ENCODE measurements around the gene TMEM53. TPM values are rescaled to one million over a fixed set of nuclear protein-coding genes. Genes with fewer than 3 reads are reported as not detected.

Gene TMEM53
- total and polyA plus RNA-seq, 5 donors = 12.0 to 16.8 (median 13.3) TPM

DNA sequence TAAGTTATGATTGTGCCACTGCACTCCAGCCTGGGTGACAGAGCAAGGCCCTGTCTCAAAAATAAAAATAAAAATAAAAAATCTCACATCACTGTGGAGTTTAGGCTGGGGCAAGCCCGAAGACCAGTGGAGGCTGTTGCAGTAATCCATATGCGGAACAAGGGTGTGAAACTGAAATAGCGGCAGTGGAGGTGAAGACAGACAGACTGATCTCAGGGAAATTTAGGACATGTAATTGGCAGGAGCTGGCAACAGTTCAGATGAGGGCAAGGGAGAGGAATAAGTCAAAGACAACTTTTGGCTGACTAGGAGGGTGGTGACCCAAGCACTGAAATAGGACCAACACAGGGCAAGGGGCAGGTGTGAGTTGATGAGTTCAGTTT, 8.6 kb upstream of the TMEM53 start:
- Histone ChIP-seq H3K27me3 (ENCODE audit: control insufficient read depth, insufficient read depth) (no peaks in the 10 kb centered on the region), H3K27ac (ENCODE audit: low read length) (no peak overlapping the region), H3K4me1 (ENCODE audit: control insufficient read depth, insufficient read depth, low read length) (peaks cover 5% of the 10 kb centered on the region), H3K9me3 (ENCODE audit: control insufficient read depth, low read length) (no peaks in the 10 kb centered on the region), H3K4me3 (ENCODE audit: low read length) (no peak overlapping the region)
- DNase-seq = no peak
- no peak for ATAC-seq
- intact Hi-C loops (cut with DNase I) = no loop called here
- WGBS = 67% methylated on average over 3 of the region's 3 CpGs

DNA sequence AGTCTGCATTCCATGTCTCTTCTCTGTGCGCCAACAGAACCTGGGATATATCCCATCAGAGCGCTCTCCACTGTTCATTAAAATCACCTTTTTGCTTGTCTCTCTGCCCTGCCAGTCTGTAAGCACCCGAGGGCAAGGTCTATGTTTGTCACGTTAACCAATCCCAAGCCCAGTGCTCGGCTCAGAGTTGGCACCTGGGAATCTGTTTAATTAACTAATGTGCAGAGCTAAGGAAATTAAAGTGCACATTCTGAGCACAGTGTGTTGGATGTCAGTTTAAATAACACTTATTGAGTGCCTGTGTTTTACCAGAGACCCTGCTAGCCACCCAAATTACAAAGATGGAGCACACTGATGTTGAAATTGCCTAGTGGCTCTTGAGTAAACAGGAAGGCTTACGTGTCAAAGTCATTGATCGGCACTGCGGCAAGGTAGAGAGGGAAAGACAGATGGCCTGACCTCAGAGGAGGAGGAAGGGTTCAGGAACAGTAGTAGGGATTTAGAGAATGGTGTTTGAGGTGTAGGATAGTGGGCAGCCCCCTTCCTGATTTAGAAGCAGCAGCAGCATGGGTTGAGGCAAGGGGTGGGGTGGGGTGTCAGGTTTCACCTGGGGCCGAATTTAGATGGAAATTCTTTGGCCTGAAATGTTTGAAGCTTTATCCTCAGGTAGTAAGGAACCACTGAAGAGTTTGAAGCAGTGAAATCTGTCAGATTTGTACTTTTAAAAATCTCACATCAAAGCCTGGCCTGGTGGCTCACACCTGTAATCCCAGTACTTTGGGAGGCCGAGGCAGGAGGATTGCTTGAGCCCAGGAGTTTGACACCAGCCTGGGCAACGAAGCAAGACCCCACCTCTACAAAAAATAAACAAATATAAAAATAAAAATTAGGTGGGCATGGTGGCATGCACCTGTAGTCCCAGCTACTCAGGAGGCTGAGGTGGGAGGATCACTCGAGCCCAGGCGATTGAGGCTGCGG, 7.9 kb upstream of the TMEM53 start:
- H3K9me3 ChIP-seq (ENCODE audit: control insufficient read depth, low read length) = no peaks in the 10 kb centered on the region
- ATAC-seq (no peak), DNase-seq (no peak)
- no peaks in the 10 kb centered on the region for H3K27me3 ChIP-seq (ENCODE audit: control insufficient read depth, insufficient read depth)
- no peak overlapping the region for H3K27ac ChIP-seq (ENCODE audit: low read length)
- no peak overlapping the region for H3K4me3 ChIP-seq (ENCODE audit: low read length)
- 82% methylated on average over 14 of the region's 14 CpGs for WGBS
- intact Hi-C loops (cut with DNase I) = no loop called here
- peaks cover 5% of the 10 kb centered on the region for H3K4me1 ChIP-seq (ENCODE audit: control insufficient read depth, insufficient read depth, low read length)

DNA sequence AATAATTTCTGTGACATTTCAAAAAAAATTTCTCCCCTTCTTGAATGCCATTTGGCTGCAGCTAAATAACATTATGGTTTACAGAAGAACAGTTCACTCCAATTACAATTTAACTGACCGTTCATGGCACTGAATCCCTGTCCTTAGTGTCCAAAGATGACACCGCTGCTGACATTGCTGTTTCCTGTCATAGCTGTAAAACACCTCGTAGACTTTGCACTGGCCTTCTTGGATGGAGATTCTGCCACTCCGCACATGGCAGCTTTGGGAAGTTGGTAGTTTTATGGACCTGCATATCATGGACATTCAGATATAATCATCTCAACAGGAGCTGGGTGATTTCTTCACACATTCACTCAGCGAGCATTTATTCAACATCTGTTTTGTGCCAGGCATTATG, 5.2 kb upstream of the TMEM53 start:
- no peaks in the 10 kb centered on the region for H3K9me3 ChIP-seq (ENCODE audit: control insufficient read depth, low read length)
- H3K27me3 ChIP-seq (ENCODE audit: control insufficient read depth, insufficient read depth) = no peaks in the 10 kb centered on the region
- intact Hi-C loops (cut with DNase I) = no loop called here
- peaks cover 9% of the 10 kb centered on the region for H3K4me1 ChIP-seq (ENCODE audit: control insufficient read depth, insufficient read depth, low read length)
- WGBS = 90% methylated on average over 5 of the region's 5 CpGs
- ATAC-seq = no peak
- DNase-seq = no peak
- H3K4me3 ChIP-seq (ENCODE audit: low read length) = no peak overlapping the region
- no peak overlapping the region for H3K27ac ChIP-seq (ENCODE audit: low read length)

DNA sequence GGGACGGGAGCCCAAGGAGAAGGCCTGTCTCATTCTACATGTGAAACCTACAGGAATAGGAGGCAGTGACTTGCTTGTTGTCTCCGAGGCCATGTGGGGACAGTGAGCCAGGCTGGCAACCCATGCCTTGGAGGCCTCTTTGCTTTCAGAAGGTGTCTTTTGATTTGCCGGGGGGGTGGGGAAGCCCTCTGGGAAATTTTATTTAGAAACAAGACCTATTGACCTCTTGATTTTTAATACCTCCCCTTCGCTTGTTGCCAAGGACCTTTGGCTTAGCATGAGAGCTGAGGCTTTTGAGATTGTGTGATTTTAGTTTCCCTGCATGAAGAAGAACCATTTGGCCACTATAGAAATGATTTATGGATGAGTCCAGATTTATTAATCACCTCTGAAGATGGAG, 4.3 kb upstream of the TMEM53 start:
- ATAC-seq = no peak
- no peak for DNase-seq
- Histone ChIP-seq H3K4me1 (ENCODE audit: control insufficient read depth, insufficient read depth, low read length) (peaks cover 9% of the 10 kb centered on the region), H3K27ac (ENCODE audit: low read length) (peak overlapping the region; percentile 43), H3K4me3 (ENCODE audit: low read length) (no peak overlapping the region), H3K27me3 (ENCODE audit: control insufficient read depth, insufficient read depth) (no peaks in the 10 kb centered on the region), H3K9me3 (ENCODE audit: control insufficient read depth, low read length) (no peaks in the 10 kb centered on the region)
- WGBS = 63% methylated on average over 4 of the region's 4 CpGs
- intact Hi-C loops (cut with DNase I) = no loop called here

DNA sequence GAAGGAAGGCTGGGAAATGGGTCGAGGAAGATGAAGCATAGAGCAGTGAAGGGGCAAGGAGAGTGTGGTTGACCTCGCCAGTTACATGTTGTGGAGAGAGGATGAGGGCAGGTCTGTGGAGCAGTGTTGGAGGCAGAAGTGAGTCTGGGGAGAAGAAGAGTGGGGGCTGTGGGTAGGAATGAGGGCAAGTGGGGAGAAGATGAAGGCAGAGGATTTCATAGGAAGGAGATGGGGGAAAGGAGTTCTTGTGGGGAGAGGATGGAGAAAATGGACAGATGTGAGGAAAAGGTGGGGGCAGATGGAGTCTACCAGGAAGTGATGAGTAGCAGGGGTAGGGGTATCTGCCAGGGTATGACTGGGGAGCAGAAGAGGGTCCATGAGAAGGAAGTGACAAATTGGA, 3.8 kb upstream of the TMEM53 start:
- WGBS = 95% methylated on average over 2 of the region's 2 CpGs
- H3K4me3 ChIP-seq (ENCODE audit: low read length) = no peak overlapping the region
- intact Hi-C loops (cut with DNase I) = no loop called here

DNA sequence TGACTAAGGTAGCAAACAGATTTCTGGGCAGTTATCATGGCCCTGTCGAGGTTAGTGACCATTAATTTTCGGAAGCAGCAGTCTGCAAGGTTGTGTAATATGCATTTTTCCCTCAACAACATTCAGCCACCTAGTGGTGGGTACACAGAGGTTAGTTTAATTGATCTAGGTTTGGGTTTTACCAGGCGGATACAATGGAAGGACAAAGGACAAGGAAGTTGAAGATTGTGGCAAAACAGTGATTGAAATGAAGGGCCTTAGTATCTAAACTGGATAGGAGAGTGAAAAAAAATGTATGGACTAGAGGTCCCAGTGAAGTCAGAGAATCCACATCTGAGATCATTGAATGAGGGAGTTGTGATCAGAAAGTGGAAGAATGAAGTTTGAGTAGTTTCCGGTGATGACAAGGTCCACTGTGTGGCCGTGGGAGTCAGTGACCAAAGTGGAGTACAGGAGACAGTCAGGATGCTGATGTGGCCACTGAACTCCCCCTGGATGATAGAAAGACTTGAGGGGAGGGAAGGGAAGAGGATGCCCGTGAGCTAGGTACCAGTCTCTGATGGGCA, 3.0 kb upstream of the TMEM53 start:
- 60% methylated on average over 6 of the region's 6 CpGs for WGBS
- H3K9me3 ChIP-seq (ENCODE audit: control insufficient read depth, low read length) = no peaks in the 10 kb centered on the region
- H3K27ac ChIP-seq (ENCODE audit: low read length) = peak overlapping the region; percentile 5
- no peak for DNase-seq
- intact Hi-C loops (cut with DNase I) = no loop called here
- no peak for ATAC-seq
- H3K4me3 ChIP-seq (ENCODE audit: low read length) = no peak overlapping the region
- peaks cover 14% of the 10 kb centered on the region for H3K4me1 ChIP-seq (ENCODE audit: control insufficient read depth, insufficient read depth, low read length)
- H3K27me3 ChIP-seq (ENCODE audit: control insufficient read depth, insufficient read depth) = no peaks in the 10 kb centered on the region

More for the DNA sequence above, 3.8 kb upstream of the TMEM53 start:
- H3K9me3 ChIP-seq (ENCODE audit: control insufficient read depth, low read length) = no peaks in the 10 kb centered on the region
- H3K27ac ChIP-seq (ENCODE audit: low read length) = peak overlapping the region; percentile 43
- ATAC-seq (no peak), DNase-seq (no peak)
- H3K27me3 ChIP-seq (ENCODE audit: control insufficient read depth, insufficient read depth) = no peaks in the 10 kb centered on the region
- H3K4me1 ChIP-seq (ENCODE audit: control insufficient read depth, insufficient read depth, low read length) = peaks cover 11% of the 10 kb centered on the region

DNA sequence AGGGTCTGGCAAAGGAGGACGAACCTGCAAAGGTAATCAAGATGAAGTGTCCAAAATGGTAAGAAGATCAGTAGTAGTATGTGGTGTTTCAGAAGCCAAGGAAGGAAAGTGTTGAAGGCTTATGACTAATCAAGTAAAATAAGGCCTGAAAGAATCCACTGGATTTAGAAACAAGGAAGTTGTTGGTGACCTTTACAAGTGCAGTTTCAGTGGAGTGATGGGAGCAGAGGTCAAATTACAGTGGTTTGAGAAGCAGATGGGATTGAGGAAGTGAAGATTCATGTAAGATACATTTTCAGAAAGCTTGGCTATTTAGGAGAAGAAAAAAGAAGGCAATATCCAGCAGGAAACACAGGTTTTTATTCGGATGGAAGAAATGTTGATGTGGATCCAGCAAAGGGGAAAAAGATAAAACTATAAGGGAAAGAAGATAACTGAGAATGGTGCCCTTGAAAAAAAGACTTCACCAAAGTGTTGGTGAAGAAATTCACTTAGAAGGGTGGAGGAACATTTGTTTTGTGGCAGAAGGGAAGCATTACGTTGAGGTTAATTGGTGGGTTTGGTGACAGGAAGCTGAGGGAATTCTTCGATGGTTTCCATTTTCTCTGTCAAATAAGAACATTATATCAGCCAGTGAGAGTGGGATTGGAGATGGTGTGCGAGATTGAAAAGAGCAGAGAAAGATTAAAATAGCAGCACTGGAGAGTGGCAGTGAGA, 2.4 kb upstream of the TMEM53 start:
- DNase-seq (no peak), ATAC-seq (no peak)
- H3K4me1 ChIP-seq (ENCODE audit: control insufficient read depth, insufficient read depth, low read length) = peaks cover 14% of the 10 kb centered on the region
- H3K27ac ChIP-seq (ENCODE audit: low read length) = peak overlapping the region; percentile 76
- no peaks in the 10 kb centered on the region for H3K9me3 ChIP-seq (ENCODE audit: control insufficient read depth, low read length)
- no peak overlapping the region for H3K4me3 ChIP-seq (ENCODE audit: low read length)
- intact Hi-C loops (cut with DNase I) = no loop called here
- H3K27me3 ChIP-seq (ENCODE audit: control insufficient read depth, insufficient read depth) = no peaks in the 10 kb centered on the region
- WGBS = 58% methylated on average over 5 of the region's 5 CpGs

DNA sequence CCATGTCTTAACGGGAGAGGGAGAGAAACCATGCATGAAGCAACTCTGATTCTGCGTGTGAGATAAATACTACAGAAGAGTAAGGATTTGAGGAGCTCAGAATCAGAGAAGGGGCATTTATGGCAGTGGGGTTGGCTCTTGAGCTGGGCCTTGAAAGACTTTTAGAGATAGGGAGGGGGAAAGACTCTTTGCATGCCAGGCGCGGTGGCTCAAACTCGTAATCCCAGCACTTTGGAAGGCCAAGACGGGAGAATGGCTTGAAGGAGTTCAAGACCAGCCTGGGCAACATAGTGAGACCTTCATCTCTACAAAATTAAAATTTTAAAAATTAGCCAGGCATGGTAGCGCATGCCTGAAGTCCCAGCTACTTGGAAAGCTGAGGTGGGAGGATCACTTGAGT, 905 bp upstream of the TMEM53 start:
- Histone ChIP-seq H3K27ac (ENCODE audit: low read length) (no peak overlapping the region), H3K4me1 (ENCODE audit: control insufficient read depth, insufficient read depth, low read length) (peaks cover 14% of the 10 kb centered on the region), H3K4me3 (ENCODE audit: low read length) (peak overlapping the region; percentile 5), H3K9me3 (ENCODE audit: control insufficient read depth, low read length) (no peaks in the 10 kb centered on the region), H3K27me3 (ENCODE audit: control insufficient read depth, insufficient read depth) (no peaks in the 10 kb centered on the region)
- ATAC-seq (no peak), DNase-seq (no peak)
- intact Hi-C loops (cut with DNase I) = no loop called here
- WGBS = 89% methylated on average over 7 of the region's 7 CpGs

DNA sequence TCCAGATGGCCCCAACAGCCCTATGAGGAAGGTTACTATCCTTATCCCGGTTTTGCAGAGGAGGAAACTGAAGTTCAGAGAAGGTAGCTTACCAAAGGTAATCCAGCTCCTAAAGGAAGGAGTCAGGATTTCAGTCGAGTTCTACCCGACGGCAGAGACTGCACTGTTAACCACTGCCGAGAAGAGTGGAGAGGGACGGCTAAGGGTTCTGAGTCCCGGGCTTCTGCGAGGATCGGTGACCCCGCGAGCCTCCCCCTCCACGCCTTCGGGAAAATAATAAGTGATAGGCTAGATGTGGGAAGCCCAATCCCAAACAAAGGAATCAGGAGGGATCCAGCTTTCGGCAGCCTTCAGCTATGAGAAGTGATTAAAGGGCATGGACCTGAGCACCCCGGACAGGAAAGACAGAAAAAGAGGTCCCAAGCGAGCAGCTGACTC, 587 bp downstream of the TMEM53 start:
- ATAC-seq (peak; percentile 0 to 3), DNase-seq (no peak)
- Histone ChIP-seq H3K9me3 (ENCODE audit: control insufficient read depth, low read length) (no peaks in the 10 kb centered on the region), H3K4me3 (ENCODE audit: low read length) (peak overlapping the region; percentile 73), H3K4me1 (ENCODE audit: control insufficient read depth, insufficient read depth, low read length) (peaks cover 14% of the 10 kb centered on the region), H3K27me3 (ENCODE audit: control insufficient read depth, insufficient read depth) (no peaks in the 10 kb centered on the region), H3K27ac (ENCODE audit: low read length) (peak overlapping the region; percentile 97)
- intact Hi-C loops (cut with DNase I) = no loop called here
- 1% methylated on average over 16 of the region's 16 CpGs for WGBS

DNA sequence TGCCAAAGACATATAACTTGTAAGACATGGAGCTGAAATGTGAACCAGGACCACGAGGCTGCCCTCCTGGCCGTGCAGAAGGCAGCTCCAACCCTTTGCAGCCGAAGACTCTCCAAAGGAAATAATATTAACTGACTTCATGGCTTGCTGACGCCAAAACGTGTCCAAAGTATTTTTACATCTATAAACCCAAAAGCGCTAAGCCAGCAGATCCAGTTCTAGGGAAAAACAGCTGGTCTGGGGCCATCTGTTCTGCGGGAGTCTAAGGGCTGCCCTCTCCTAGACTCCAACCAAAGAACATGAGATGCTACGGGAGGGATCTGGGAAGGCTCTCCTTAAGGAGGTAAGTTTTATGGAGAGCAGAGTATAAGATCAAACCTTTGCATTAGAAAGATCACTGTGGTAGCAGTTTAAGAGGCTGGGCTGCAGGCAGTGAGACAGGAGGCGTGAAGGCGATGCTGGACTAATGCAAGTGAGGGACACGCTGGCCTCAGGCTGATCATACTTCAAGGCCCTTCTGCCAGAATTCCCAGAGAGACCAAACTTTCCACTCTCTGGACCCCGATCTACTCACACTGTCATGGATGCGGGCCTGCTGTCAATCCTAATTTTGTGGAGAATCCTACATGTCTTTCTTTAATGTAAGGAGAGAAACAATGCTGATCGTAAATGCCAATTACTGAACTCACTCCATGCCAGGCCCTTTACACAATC, 1.2 kb downstream of the TMEM53 start:
- H3K4me3 ChIP-seq (ENCODE audit: low read length) = peak overlapping the region; percentile 73
- ATAC-seq (no peak), DNase-seq (no peak)
- H3K27ac ChIP-seq (ENCODE audit: low read length) = peak overlapping the region; percentile 97
- H3K9me3 ChIP-seq (ENCODE audit: control insufficient read depth, low read length) = no peaks in the 10 kb centered on the region
- intact Hi-C loops (cut with DNase I) = no loop called here
- WGBS = 76% methylated on average over 14 of the region's 14 CpGs
- no peaks in the 10 kb centered on the region for H3K27me3 ChIP-seq (ENCODE audit: control insufficient read depth, insufficient read depth)
- H3K4me1 ChIP-seq (ENCODE audit: control insufficient read depth, insufficient read depth, low read length) = peaks cover 10% of the 10 kb centered on the region

All from right cardiac atrium (tissue), 5 donors.